H9 (cell line): ENCODE measurements around the gene ARHGAP15. TPM values are rescaled to one million over a fixed set of nuclear protein-coding genes. Genes with fewer than 3 reads are reported as not detected.

Experiments used
- DNase-seq: peaks from one replicate; pipeline ENCODE4 v3.0.0-alpha.2; 2017
- H2AFZ ChIP-seq: one replicate; pipeline ENCODE4 v1.6.1; 2013; ENCODE audit warnings: mild to moderate bottlenecking, low read length, control low read depth, moderate library complexity
- H2AK5ac ChIP-seq: 2 replicates; pipeline ENCODE4 v1.6.1; 2013; ENCODE audit warnings: low read length, control low read depth, mixed read lengths; ENCODE audit not compliant: insufficient read length
- H2BK120ac ChIP-seq: one replicate; pipeline ENCODE4 v1.6.1; 2013; ENCODE audit warnings: low read depth, mild to moderate bottlenecking, low read length, control low read depth, inconsistent platforms; ENCODE audit not compliant: poor library complexity, severe bottlenecking
- H2BK12ac ChIP-seq: 2 replicates; pipeline ENCODE4 v1.6.1; 2013; ENCODE audit warnings: low read length, control low read depth, mixed read lengths, low read depth; ENCODE audit not compliant: insufficient read length
- H2BK15ac ChIP-seq: 2 replicates; pipeline ENCODE4 v1.6.1; 2013; ENCODE audit warnings: low read depth, low read length, control low read depth
- H2BK20ac ChIP-seq: one replicate; pipeline ENCODE4 v1.6.1; 2013; ENCODE audit warnings: low read depth, mild to moderate bottlenecking, low read length, control low read depth, inconsistent platforms; ENCODE audit not compliant: poor library complexity, severe bottlenecking
- H2BK5ac ChIP-seq: 2 replicates; pipeline ENCODE4 v1.6.1; 2013; ENCODE audit warnings: low read length, control low read depth, mixed read lengths; ENCODE audit not compliant: insufficient read length
- H3K14ac ChIP-seq: 2 replicates; pipeline ENCODE4 v1.6.1; 2013; ENCODE audit warnings: low read length, control low read depth; ENCODE audit not compliant: insufficient read depth
- H3K18ac ChIP-seq: 2 replicates; pipeline ENCODE4 v1.6.1; 2013; ENCODE audit warnings: low read depth, mild to moderate bottlenecking, mixed read lengths, low read length, control low read depth; ENCODE audit not compliant: insufficient read length
- H3K23ac ChIP-seq: 2 replicates; pipeline ENCODE4 v1.6.1; 2013; ENCODE audit warnings: low read length, control low read depth, mixed read lengths, low read depth; ENCODE audit not compliant: insufficient read length
- H3K23me2 ChIP-seq: 2 replicates; pipeline ENCODE4 v1.6.1; 2013; ENCODE audit warnings: low read depth, mild to moderate bottlenecking, mixed read lengths, low read length, control low read depth; ENCODE audit not compliant: insufficient read length, poor library complexity, severe bottlenecking
- H3K27ac ChIP-seq: 2 replicates; pipeline ENCODE4 v1.5.1; 2013; ENCODE audit warnings: low read length, control low read depth, mixed read lengths, low read depth; ENCODE audit not compliant: insufficient read length
- H3K27me3 ChIP-seq: 2 replicates; pipeline ENCODE4 v1.6.1; 2013; ENCODE audit warnings: low read length, control low read depth, inconsistent platforms; ENCODE audit not compliant: insufficient read depth
- H3K4ac ChIP-seq: 2 replicates; pipeline ENCODE4 v1.6.1; 2013; ENCODE audit warnings: low read depth, mild to moderate bottlenecking, control low read depth, inconsistent platforms, low read length, moderate library complexity
- H3K4me1 ChIP-seq: 2 replicates; pipeline ENCODE4 v1.6.1; 2013; ENCODE audit warnings: low read length, control low read depth, inconsistent platforms; ENCODE audit not compliant: insufficient read depth
- H3K4me2 ChIP-seq: 2 replicates; pipeline ENCODE4 v1.6.1; 2013; ENCODE audit warnings: low read length, control low read depth, mixed read lengths; ENCODE audit not compliant: insufficient read length, insufficient read depth
- H3K56ac ChIP-seq: 2 replicates; pipeline ENCODE4 v1.6.1; 2013; ENCODE audit warnings: low read depth, mild to moderate bottlenecking, mixed read lengths, low read length, control low read depth; ENCODE audit not compliant: insufficient read length
- H3K79me1 ChIP-seq: 2 replicates; pipeline ENCODE4 v1.6.1; 2013; ENCODE audit warnings: low read depth, mild to moderate bottlenecking, moderate library complexity, low read length, control low read depth, inconsistent platforms; ENCODE audit not compliant: insufficient read depth, poor library complexity, severe bottlenecking
- H3K79me2 ChIP-seq: 2 replicates; pipeline ENCODE4 v1.6.1; 2013; ENCODE audit warnings: low read length, control low read depth, inconsistent platforms; ENCODE audit not compliant: insufficient read depth
- H3K9ac ChIP-seq: 2 replicates; pipeline ENCODE4 v1.6.1; 2013; ENCODE audit warnings: low read length, control low read depth, mixed read lengths; ENCODE audit not compliant: insufficient read length; ENCODE audit errors: extremely low read depth
- H3K9me3 ChIP-seq: one replicate; pipeline ENCODE4 v1.6.1; 2013; ENCODE audit warnings: low read depth, low read length, inconsistent platforms; ENCODE audit not compliant: control insufficient read depth
- H3T11ph ChIP-seq: one replicate; pipeline ENCODE4 v1.6.1; 2013; ENCODE audit warnings: mild to moderate bottlenecking, low read length, control low read depth, inconsistent platforms
- H4K20me1 ChIP-seq: one replicate; pipeline ENCODE4 v1.6.1; 2013; ENCODE audit not compliant: control insufficient read depth, insufficient read length, insufficient read depth
- H4K5ac ChIP-seq: 2 replicates; pipeline ENCODE4 v1.6.1; 2013; ENCODE audit warnings: low read depth, mild to moderate bottlenecking, mixed read lengths, low read length, control low read depth; ENCODE audit not compliant: insufficient read length
- H4K8ac ChIP-seq: replicated peaks from 2 replicates; pipeline ENCODE4 v1.6.1; 2013; ENCODE audit warnings: low read length, control low read depth, mixed read lengths, low read depth; ENCODE audit not compliant: insufficient read length
- H4K91ac ChIP-seq: 2 replicates; pipeline ENCODE4 v1.6.1; 2013; ENCODE audit warnings: low read depth, mild to moderate bottlenecking, moderate library complexity, mixed read lengths, low read length, control low read depth; ENCODE audit not compliant: insufficient read length
- H3K27ac Mint-ChIP-seq, 3 experiments: 2 replicates in 2 of 3; 3 replicates in 1 of 3; pipeline ENCODE4 v1.8.0; 2020 to 2021; ENCODE audit warnings: mixed read lengths in 3 of 3, mild to moderate bottlenecking in 1 of 3, moderate library complexity in 1 of 3
- H3K27me3 Mint-ChIP-seq: 2 replicates; pipeline ENCODE4 v1.8.0; 2021; ENCODE audit warnings: low read depth, mild to moderate bottlenecking, moderate library complexity, mixed read lengths
- H3K36me3 Mint-ChIP-seq, 3 experiments: 2 replicates in 2 of 3; 3 replicates in 1 of 3; pipeline ENCODE4 v1.8.0; 2020 to 2021; ENCODE audit warnings: low read depth in 3 of 3, mixed read lengths in 3 of 3; ENCODE audit not compliant: insufficient read depth in 1 of 3
- H3K4me1 Mint-ChIP-seq, 2 experiments: 2 replicates each; pipeline ENCODE4 v1.8.0; 2020; ENCODE audit warnings: mixed read lengths in 2 of 2
- H3K4me3 Mint-ChIP-seq, 2 experiments: 2 replicates in 1 of 2; 3 replicates in 1 of 2; pipeline ENCODE4 v1.8.0; 2020 to 2021; ENCODE audit warnings: mild to moderate bottlenecking in 2 of 2, mixed read lengths in 2 of 2, moderate library complexity in 1 of 2
- H3K9me3 Mint-ChIP-seq, 2 experiments: 2 replicates in 1 of 2; 3 replicates in 1 of 2; pipeline ENCODE4 v1.8.0; 2020; ENCODE audit warnings: mild to moderate bottlenecking in 2 of 2, mixed read lengths in 2 of 2, moderate library complexity in 1 of 2
- total RNA-seq: library from RNA; stranded (reverse); gene quantifications from 2 replicates; pipeline ENCODE4 v1.2.1, GENCODE V29; 2021
- TF ChIP-seq, protein P1 (sequence below): fragments of 200-600 bp; sonication (generic); conservative IDR thresholded peaks from 3 replicates; pipeline ENCODE4 v1.8.0; 2021; ENCODE audit warnings: antibody characterized with exemption, mild to moderate bottlenecking

Gene ARHGAP15
- total RNA-seq, 1 experiment from 2014 or later = not detected

DNA sequence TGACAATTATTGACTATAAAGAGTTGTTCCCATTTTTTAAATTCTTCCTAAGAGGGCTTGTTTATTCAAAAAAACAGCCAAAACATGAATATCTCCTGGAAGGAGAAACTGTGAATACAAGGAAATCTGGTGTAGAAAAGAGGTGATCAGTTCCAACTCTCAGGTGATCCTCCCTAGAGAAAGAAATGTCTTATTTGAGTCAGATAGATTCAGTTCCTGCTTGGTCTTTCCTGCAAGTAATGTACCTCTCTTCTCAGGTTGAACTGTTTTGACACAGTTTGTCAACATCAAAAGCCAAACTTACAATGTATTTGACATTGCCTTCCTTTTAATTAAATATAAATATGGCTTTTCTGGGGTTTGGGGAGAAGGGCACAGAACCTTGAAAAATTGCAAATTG lies 567.4 kb downstream of the ARHGAP15 start:
- H2BK120ac ChIP-seq = no peak overlapping the region
- H2BK12ac ChIP-seq = no peak overlapping the region
- H3K79me2 ChIP-seq = no peaks in the 10 kb centered on the region
- Mint-ChIP-seq H3K36me3 (no peaks in the 10 kb centered on the region), H3K9me3 (no peaks in the 10 kb centered on the region), H3K4me3 (no peak overlapping the region), H3K4me1 (peaks cover 16 to 23% of the 10 kb centered on the region in 2 experiments), H3K27ac (no peak overlapping the region), H3K27me3 (no peaks in the 10 kb centered on the region)
- H3K4ac ChIP-seq = no peak overlapping the region
- no peak overlapping the region for H3K4me2 ChIP-seq
- no peaks in the 10 kb centered on the region; the same call in 1 of the 2 replicates for H3K4me1 ChIP-seq
- H2AFZ ChIP-seq = no peak overlapping the region
- no peak overlapping the region for H3K14ac ChIP-seq
- no peak overlapping the region for H3K9ac ChIP-seq
- H2BK20ac ChIP-seq = no peak overlapping the region
- H4K20me1 ChIP-seq = no peaks in the 10 kb centered on the region
- H2AK5ac ChIP-seq = no peak overlapping the region
- no peaks in the 10 kb centered on the region for H3K27me3 ChIP-seq
- H2BK5ac ChIP-seq = no peak overlapping the region
- no peak overlapping the region for H3K56ac ChIP-seq
- H3K79me1 ChIP-seq = no peaks in the 10 kb centered on the region
- no peak for DNase-seq
- no peak overlapping the region for H3K27ac ChIP-seq
- no peak overlapping the region for H3K18ac ChIP-seq
- no peak overlapping the region for H4K8ac ChIP-seq
- H3K23ac ChIP-seq = no peak overlapping the region
- no peaks in the 10 kb centered on the region for H3K9me3 ChIP-seq
- no peak overlapping the region for H4K91ac ChIP-seq
- no peak overlapping the region for H4K5ac ChIP-seq
- H2BK15ac ChIP-seq = no peak overlapping the region
- TF ChIP-seq, protein P1, sequence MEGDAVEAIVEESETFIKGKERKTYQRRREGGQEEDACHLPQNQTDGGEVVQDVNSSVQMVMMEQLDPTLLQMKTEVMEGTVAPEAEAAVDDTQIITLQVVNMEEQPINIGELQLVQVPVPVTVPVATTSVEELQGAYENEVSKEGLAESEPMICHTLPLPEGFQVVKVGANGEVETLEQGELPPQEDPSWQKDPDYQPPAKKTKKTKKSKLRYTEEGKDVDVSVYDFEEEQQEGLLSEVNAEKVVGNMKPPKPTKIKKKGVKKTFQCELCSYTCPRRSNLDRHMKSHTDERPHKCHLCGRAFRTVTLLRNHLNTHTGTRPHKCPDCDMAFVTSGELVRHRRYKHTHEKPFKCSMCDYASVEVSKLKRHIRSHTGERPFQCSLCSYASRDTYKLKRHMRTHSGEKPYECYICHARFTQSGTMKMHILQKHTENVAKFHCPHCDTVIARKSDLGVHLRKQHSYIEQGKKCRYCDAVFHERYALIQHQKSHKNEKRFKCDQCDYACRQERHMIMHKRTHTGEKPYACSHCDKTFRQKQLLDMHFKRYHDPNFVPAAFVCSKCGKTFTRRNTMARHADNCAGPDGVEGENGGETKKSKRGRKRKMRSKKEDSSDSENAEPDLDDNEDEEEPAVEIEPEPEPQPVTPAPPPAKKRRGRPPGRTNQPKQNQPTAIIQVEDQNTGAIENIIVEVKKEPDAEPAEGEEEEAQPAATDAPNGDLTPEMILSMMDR = no peak
- H3K23me2 ChIP-seq = no peaks in the 10 kb centered on the region
- H3T11ph ChIP-seq = no peak overlapping the region
